Stimulated activated naive CD8-positive, alpha-beta T cell treated with anti-CD3 and anti-CD28 coated beads, Interleukin-15, Interleukin-2, amounts not matched to agents 100 U/mL and 50 U/mL, for 24 hours (primary cell): ENCODE measurements around the gene TARDBP.
"Not testable (repeated sequence)": the region's sequence is repeated elsewhere in the genome, so short reads cannot be mapped to it uniquely, and the experiment has no call there.

Experiments used
- ATAC-seq: fragments of 150-1000 bp; cut with Tn5 transposase; one replicate; pipeline ENCODE4 v1.10.0; 2021
- DNase-seq: peaks from one replicate; pipeline ENCODE4 v3.0.0; 2021

TARDBP gene

GRCh38 chr1:10992864-10993263 lies 19.6 kb upstream of the TARDBP start:
- ATAC-seq (no peak), DNase-seq (no peak)

- DNase-seq = no peak
- no peak for ATAC-seq
Measured at GRCh38 chr1:10996100-10996499, 16.4 kb upstream of the TARDBP start.

GRCh38 chr1:11000526-11000925 lies 11.9 kb upstream of the TARDBP start:
- DNase-seq (no peak), ATAC-seq (no peak)

GRCh38 chr1:11013160-11013531 lies 692 bp downstream of the TARDBP start:
- DNase-seq (no peak), ATAC-seq (peak; percentile 3)

GRCh38 chr1:11019358-11019757 lies 6.9 kb downstream of the TARDBP start:
- DNase-seq, ATAC-seq: not testable (repeated sequence)

GRCh38 chr1:11019971-11020370 lies 7.5 kb downstream of the TARDBP start:
- no peak for DNase-seq
- ATAC-seq = no peak

GRCh38 chr1:11023201-11023600 lies 10.7 kb downstream of the TARDBP start:
- DNase-seq (no peak), ATAC-seq (no peak)

GRCh38 chr1:11024154-11024873 lies 11.9 kb downstream of the TARDBP start:
- DNase-seq (no peak), ATAC-seq (no peak)

GRCh38 chr1:11024874-11025203 lies 12.4 kb downstream of the TARDBP start:
- no peak for DNase-seq
- ATAC-seq = no peak

- ATAC-seq (no peak), DNase-seq (no peak)
Measured at GRCh38 chr1:11025618-11026017, 13.2 kb downstream of the TARDBP start.

GRCh38 chr1:11026052-11026451 lies 13.6 kb downstream of the TARDBP start:
- no peak for ATAC-seq
- DNase-seq = no peak

GRCh38 chr1:11026903-11027302 lies 14.4 kb downstream of the TARDBP start:
- no peak for DNase-seq

GRCh38 chr1:11027316-11027715 lies 14.9 kb downstream of the TARDBP start:
- DNase-seq (no peak), ATAC-seq (no peak)

More at GRCh38 chr1:11026903-11027302, 14.4 kb downstream of the TARDBP start:
- ATAC-seq = no peak

- ATAC-seq (no peak), DNase-seq (no peak)
Measured at GRCh38 chr1:11028018-11028417, 15.6 kb downstream of the TARDBP start.

- ATAC-seq = no peak
- no peak for DNase-seq
Measured at GRCh38 chr1:11030865-11031264, 18.4 kb downstream of the TARDBP start.

- no peak for DNase-seq
- ATAC-seq = no peak
Measured at GRCh38 chr1:11031624-11032262, 19.3 kb downstream of the TARDBP start.

GRCh38 chr1:11037019-11037739 lies 24.7 kb downstream of the TARDBP start:
- DNase-seq, ATAC-seq: not testable (repeated sequence)

GRCh38 chr1:11037740-11038182 lies 25.3 kb downstream of the TARDBP start:
- peak; percentile 91 for DNase-seq
- ATAC-seq = peak; percentile 89

- ATAC-seq = no peak
- no peak for DNase-seq
Measured at GRCh38 chr1:11039351-11040104, 27.1 kb downstream of the TARDBP start.

GRCh38 chr1:11040105-11040429 lies 27.6 kb downstream of the TARDBP start:
- not testable (repeated sequence) for ATAC-seq

GRCh38 chr1:11041048-11041447 lies 28.6 kb downstream of the TARDBP start:
- ATAC-seq (no peak), DNase-seq (no peak)

More at GRCh38 chr1:11040105-11040429, 27.6 kb downstream of the TARDBP start:
- DNase-seq = not testable (repeated sequence)

- ATAC-seq = no peak
- DNase-seq = no peak
Measured at GRCh38 chr1:11042065-11042464, 29.6 kb downstream of the TARDBP start.
